Gastroesophageal sphincter (tissue), 3 donors: Measurements from ENCODE around the gene EMC10.

Experiments used
- EP300 ChIP-seq: sonication (generic); formaldehyde crosslinking; IDR thresholded peaks from one replicate; pipeline ENCODE4 v1.6.1; 2017; ENCODE audit warnings: antibody characterized with exemption, mild to moderate bottlenecking
- POLR2AphosphoS5 ChIP-seq: sonication (generic); formaldehyde crosslinking; IDR thresholded peaks from one replicate; pipeline ENCODE4 v1.6.1; 2017; ENCODE audit warnings: antibody characterized with exemption
- TF ChIP-seq, protein P1 (sequence below), 4 experiments: fragments of 200-600 bp in 2 of 4; fragments of 450-650 bp in 2 of 4; sonication (generic) in 1 of 4; IDR thresholded peaks; one replicate each; pipeline ENCODE4 v1.5.1; 2017 to 2019; ENCODE audit warnings: antibody characterized with exemption in 4 of 4, mild to moderate bottlenecking in 2 of 4, moderate library complexity in 2 of 4

- no peak for TF ChIP-seq EP300
- TF ChIP-seq POLR2AphosphoS5: no peak
- TF ChIP-seq, protein P1, sequence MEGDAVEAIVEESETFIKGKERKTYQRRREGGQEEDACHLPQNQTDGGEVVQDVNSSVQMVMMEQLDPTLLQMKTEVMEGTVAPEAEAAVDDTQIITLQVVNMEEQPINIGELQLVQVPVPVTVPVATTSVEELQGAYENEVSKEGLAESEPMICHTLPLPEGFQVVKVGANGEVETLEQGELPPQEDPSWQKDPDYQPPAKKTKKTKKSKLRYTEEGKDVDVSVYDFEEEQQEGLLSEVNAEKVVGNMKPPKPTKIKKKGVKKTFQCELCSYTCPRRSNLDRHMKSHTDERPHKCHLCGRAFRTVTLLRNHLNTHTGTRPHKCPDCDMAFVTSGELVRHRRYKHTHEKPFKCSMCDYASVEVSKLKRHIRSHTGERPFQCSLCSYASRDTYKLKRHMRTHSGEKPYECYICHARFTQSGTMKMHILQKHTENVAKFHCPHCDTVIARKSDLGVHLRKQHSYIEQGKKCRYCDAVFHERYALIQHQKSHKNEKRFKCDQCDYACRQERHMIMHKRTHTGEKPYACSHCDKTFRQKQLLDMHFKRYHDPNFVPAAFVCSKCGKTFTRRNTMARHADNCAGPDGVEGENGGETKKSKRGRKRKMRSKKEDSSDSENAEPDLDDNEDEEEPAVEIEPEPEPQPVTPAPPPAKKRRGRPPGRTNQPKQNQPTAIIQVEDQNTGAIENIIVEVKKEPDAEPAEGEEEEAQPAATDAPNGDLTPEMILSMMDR (IDR thresholded peaks at IDR 0.05): no peak
These were observed 20.7 kb downstream of the EMC10 start for GRCh38 chr19:50497022-50497405.
